ENCODE measurements around the gene CEP350. TPM values are rescaled to one million over a fixed set of nuclear protein-coding genes. Genes with fewer than 3 reads are reported as not detected.
A peak's percentile ranks its signal among the peaks of the same experiment; 100 is the strongest.

The CEP350 gene
- total and polyA plus RNA-seq, 10 of the 15 experiments (the other 5 are each of a cell fraction or from before 2014, with no cell fraction given): 5.2 to 46.0 (median 23.1) TPM

DNA sequence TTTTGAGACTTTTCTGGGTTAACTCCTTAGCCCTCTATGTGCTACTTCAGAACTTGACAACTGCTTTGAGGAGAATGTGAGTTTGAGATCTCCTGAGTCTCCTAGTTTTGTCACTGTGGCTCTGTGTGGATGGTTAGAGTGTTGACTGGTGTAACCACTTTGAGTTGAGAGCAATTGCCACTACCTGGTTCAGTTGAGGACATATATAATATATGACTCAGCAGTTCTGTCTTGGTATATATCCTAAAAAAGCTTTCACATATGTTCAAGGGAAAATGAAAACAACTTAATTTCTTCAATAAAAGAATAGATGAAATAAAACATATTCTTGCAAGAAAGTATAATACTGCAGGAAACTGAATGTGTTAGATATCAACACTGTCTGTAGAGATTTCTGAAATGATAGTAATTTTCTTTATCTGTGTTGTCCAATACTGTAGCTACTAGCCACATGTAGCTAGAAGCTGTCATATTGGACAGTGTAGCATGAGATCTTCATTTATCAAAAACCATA, 103.3 kb downstream of the CEP350 start:
- SMC1A ChIA-PET (ENCODE audit: uncharacterized antibody, unreplicated experiment): interaction anchor here (1.2 to 1.7 kb wide), 2 partner anchors 10 to 102 kb away, joined by 3 to 7 read pairs; no protein-coding TSS in a partner anchor
- DNase-seq (ENCODE audit: low read depth, low spot score): no peak
- POLR2A ChIA-PET: interaction anchor here (0.6 kb wide), 1 partner anchor 70 kb away, joined by 3 read pairs; no protein-coding TSS in a partner anchor

DNA sequence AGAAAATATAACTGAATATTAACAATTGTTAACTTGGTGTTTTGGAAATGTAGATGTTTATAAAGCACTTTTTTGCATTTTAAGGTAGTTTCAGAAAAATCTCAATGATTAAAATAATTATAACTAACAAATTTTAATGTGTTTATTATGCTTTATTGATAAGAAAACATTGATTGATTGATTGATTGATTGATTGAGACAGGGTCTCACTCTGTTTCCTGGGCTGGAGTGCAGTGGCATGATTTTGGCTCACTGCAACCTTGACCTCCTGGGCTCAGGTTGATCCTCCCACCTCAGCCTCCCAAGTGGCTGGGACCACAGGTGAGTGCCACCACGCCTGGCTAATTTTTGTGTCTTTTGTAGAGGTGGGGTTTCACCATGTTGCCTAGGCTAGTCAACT, 106.4 kb downstream of the CEP350 start:
- Histone ChIP-seq H3K27ac (ENCODE audit: control insufficient read depth, insufficient read depth) (no peak overlapping the region), H3K36me3 (ENCODE audit: control insufficient read depth in 2 of 2, insufficient read depth in 2 of 2, low read length in 1 of 2) (peaks cover 1 to 36% of the 10 kb centered on the region in 2 experiments), H3K4me2 (ENCODE audit: control insufficient read depth, insufficient read depth) (no peak overlapping the region), H3K4me3 (no peak overlapping the region), H3K9ac (ENCODE audit: control insufficient read depth, insufficient read depth, low read length) (no peak overlapping the region), H3K27me3 (replicated peaks in 1 of 2; ENCODE audit: control insufficient read depth in 2 of 2, insufficient read depth in 2 of 2, low read length in 1 of 2) (no peaks in the 10 kb centered on the region), H3K9me3 (replicated peaks; ENCODE audit: control insufficient read depth, insufficient read depth, low read length) (no peaks in the 10 kb centered on the region), H3K4me1 (ENCODE audit: control insufficient read depth, insufficient read depth, low read length) (no peaks in the 10 kb centered on the region), H2AFZ (ENCODE audit: control insufficient read depth, low read depth, low read length) (no peak overlapping the region), H4K20me1 (ENCODE audit: control insufficient read depth, insufficient read depth) (no peaks in the 10 kb centered on the region), H3K79me2 (ENCODE audit: control insufficient read depth, insufficient read depth, low read length) (no peaks in the 10 kb centered on the region)
- ChIA-PET CTCF (no interaction called here), SMC1A (ENCODE audit: uncharacterized antibody, unreplicated experiment) (interaction anchor here (1.1 kb wide), 1 partner anchor 100 kb away, joined by 4 read pairs; no protein-coding TSS in a partner anchor), RAD21 (ENCODE audit: unreplicated experiment) (no interaction called here), POLR2A (no interaction called here)
- WGBS (ENCODE audit: insufficient coverage, insufficient replicate concordance, low lambda C conversion rate, missing lambda C conversion rate): 100% methylated on average over 1 of the region's 1 CpG
- ATAC-seq (no peak), FAIRE-seq (no peak), DNase-seq (ENCODE audit: low read depth, low spot score) (no peak)
- intact Hi-C loops (cut with micrococcal nuclease; ENCODE audit: unreplicated experiment): no loop called here
- BruUV-seq (replicated peaks): no TSS peak
- in situ Hi-C loops (cut with MboI): no loop called here
- no peak for TF ChIP-seq GABPA (IDR thresholded peaks at IDR 0.05; ENCODE audit: low read depth)
- TF ChIP-seq GATAD2B (conservative IDR thresholded peaks at IDR 0.05; ENCODE audit: low read depth): no peak
- TF ChIP-seq RB1 (IDR thresholded peaks at IDR 0.05; ENCODE audit: borderline replicate concordance): no peak
- no peak for TF ChIP-seq MTA2 (IDR thresholded peaks at IDR 0.05; ENCODE audit: low read depth)
- TF ChIP-seq, protein P1, sequence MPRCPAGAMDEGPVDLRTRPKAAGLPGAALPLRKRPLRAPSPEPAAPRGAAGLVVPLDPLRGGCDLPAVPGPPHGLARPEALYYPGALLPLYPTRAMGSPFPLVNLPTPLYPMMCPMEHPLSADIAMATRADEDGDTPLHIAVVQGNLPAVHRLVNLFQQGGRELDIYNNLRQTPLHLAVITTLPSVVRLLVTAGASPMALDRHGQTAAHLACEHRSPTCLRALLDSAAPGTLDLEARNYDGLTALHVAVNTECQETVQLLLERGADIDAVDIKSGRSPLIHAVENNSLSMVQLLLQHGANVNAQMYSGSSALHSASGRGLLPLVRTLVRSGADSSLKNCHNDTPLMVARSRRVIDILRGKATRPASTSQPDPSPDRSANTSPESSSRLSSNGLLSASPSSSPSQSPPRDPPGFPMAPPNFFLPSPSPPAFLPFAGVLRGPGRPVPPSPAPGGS (IDR thresholded peaks at IDR 0.05; ENCODE audit: borderline replicate concordance, insufficient read depth, low read depth, low read length, poor library complexity, severe bottlenecking): no peak
- TF ChIP-seq KLF5 (IDR thresholded peaks at IDR 0.05; ENCODE audit: partially characterized antibody): no peak
- TF ChIP-seq, protein P2, sequence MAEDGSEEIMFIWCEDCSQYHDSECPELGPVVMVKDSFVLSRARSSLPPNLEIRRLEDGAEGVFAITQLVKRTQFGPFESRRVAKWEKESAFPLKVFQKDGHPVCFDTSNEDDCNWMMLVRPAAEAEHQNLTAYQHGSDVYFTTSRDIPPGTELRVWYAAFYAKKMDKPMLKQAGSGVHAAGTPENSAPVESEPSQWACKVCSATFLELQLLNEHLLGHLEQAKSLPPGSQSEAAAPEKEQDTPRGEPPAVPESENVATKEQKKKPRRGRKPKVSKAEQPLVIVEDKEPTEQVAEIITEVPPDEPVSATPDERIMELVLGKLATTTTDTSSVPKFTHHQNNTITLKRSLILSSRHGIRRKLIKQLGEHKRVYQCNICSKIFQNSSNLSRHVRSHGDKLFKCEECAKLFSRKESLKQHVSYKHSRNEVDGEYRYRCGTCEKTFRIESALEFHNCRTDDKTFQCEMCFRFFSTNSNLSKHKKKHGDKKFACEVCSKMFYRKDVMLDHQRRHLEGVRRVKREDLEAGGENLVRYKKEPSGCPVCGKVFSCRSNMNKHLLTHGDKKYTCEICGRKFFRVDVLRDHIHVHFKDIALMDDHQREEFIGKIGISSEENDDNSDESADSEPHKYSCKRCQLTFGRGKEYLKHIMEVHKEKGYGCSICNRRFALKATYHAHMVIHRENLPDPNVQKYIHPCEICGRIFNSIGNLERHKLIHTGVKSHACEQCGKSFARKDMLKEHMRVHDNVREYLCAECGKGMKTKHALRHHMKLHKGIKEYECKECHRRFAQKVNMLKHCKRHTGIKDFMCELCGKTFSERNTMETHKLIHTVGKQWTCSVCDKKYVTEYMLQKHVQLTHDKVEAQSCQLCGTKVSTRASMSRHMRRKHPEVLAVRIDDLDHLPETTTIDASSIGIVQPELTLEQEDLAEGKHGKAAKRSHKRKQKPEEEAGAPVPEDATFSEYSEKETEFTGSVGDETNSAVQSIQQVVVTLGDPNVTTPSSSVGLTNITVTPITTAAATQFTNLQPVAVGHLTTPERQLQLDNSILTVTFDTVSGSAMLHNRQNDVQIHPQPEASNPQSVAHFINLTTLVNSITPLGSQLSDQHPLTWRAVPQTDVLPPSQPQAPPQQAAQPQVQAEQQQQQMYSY (CRISPR knock-in tag; IDR thresholded peaks at IDR 0.05): no peak
- no peak for TF ChIP-seq MEF2A (IDR thresholded peaks at IDR 0.05; ENCODE audit: insufficient read depth, low read depth, low read length)
- TF ChIP-seq RAD21 (IDR thresholded peaks at IDR 0.05; ENCODE audit: insufficient read depth, low read depth, low read length): no peak
- no peak for TF ChIP-seq RFX5 (IDR thresholded peaks at IDR 0.05; ENCODE audit: low read depth, low read length)

More for the DNA sequence above, 103.3 kb downstream of the CEP350 start:
- Histone ChIP-seq H2AFZ (ENCODE audit: control insufficient read depth, low read depth, low read length) (no peak overlapping the region), H3K27ac (ENCODE audit: control insufficient read depth, insufficient read depth) (peak overlapping the region; percentile 24; the same call in 1 of the 2 replicates), H3K27me3 (replicated peaks in 1 of 2; ENCODE audit: control insufficient read depth in 2 of 2, insufficient read depth in 2 of 2, low read length in 1 of 2) (no peaks in the 10 kb centered on the region), H4K20me1 (ENCODE audit: control insufficient read depth, insufficient read depth) (no peaks in the 10 kb centered on the region), H3K4me3 (no peak overlapping the region), H3K4me1 (ENCODE audit: control insufficient read depth, insufficient read depth, low read length) (no peaks in the 10 kb centered on the region), H3K79me2 (ENCODE audit: control insufficient read depth, insufficient read depth, low read length) (no peaks in the 10 kb centered on the region), H3K9ac (ENCODE audit: control insufficient read depth, insufficient read depth, low read length) (no peak overlapping the region), H3K4me2 (ENCODE audit: control insufficient read depth, insufficient read depth) (no peak overlapping the region), H3K36me3 (ENCODE audit: control insufficient read depth in 2 of 2, insufficient read depth in 2 of 2, low read length in 1 of 2) (peaks cover 0 to 21% of the 10 kb centered on the region in 2 experiments), H3K9me3 (replicated peaks; ENCODE audit: control insufficient read depth, insufficient read depth, low read length) (no peaks in the 10 kb centered on the region)
- BruUV-seq (replicated peaks): no TSS peak
- TF ChIP-seq NFIC (IDR thresholded peaks at IDR 0.05; ENCODE audit: low read depth, low read length) (no peak), BACH1 (IDR thresholded peaks at IDR 0.05; ENCODE audit: borderline replicate concordance) (peak; percentile 73; the same call in 1 of the 2 replicates), ATF7 (IDR thresholded peaks at IDR 0.05; ENCODE audit: low read depth) (no peak), SMARCA5 (IDR thresholded peaks at IDR 0.05) (no peak), FOXM1 (IDR thresholded peaks at IDR 0.05; ENCODE audit: low read depth, low read length) (no peak), NR2C1 (IDR thresholded peaks at IDR 0.05) (no peak)
- FAIRE-seq: no peak
- peak; percentile 69 for ATAC-seq
- RAD21 ChIA-PET (ENCODE audit: unreplicated experiment): interaction anchor here (0.6 to 1.1 kb wide), 4 partner anchors 10 to 183 kb away, joined by 3 to 4 read pairs (median 3); no protein-coding TSS in a partner anchor
- CTCF ChIA-PET: interaction anchor here (1.2 kb wide), 1 partner anchor 243 kb away, joined by 3 read pairs; no protein-coding TSS in a partner anchor
- intact Hi-C loops (cut with micrococcal nuclease; ENCODE audit: unreplicated experiment) (loop anchor here (5.0 kb wide), 1 partner anchor 36 kb away; no protein-coding TSS in a partner anchor), in situ Hi-C loops (cut with MboI) (no loop called here)

All from GM12878 (cell line).